Nephron (organoid): Measurements from ENCODE around the gene KBTBD7.

Experiments
- H3K27ac Mint-ChIP-seq, 3 experiments: 2 replicates each; pipeline ENCODE4 v1.8.0; 2020; ENCODE audit warnings: mixed read lengths in 3 of 3, mild to moderate bottlenecking in 2 of 3, moderate library complexity in 1 of 3
- H3K27me3 Mint-ChIP-seq: 2 replicates; pipeline ENCODE4 v1.8.0; 2021; ENCODE audit warnings: low read depth, mild to moderate bottlenecking, moderate library complexity, mixed read lengths
- H3K36me3 Mint-ChIP-seq: 2 replicates; pipeline ENCODE4 v1.8.0; 2020; ENCODE audit warnings: low read depth, mixed read lengths
- H3K4me1 Mint-ChIP-seq: 2 replicates; pipeline ENCODE4 v1.8.0; 2020; ENCODE audit warnings: mixed read lengths
- H3K4me3 Mint-ChIP-seq, 3 experiments: 2 replicates each; pipeline ENCODE4 v1.8.0; 2020; ENCODE audit warnings: mild to moderate bottlenecking in 3 of 3, mixed read lengths in 3 of 3, moderate library complexity in 2 of 3
- H3K9me3 Mint-ChIP-seq: 2 replicates; pipeline ENCODE4 v1.8.0; 2020; ENCODE audit warnings: mixed read lengths
- CTCF ChIP-seq, 3 experiments: fragments of 200-600 bp; sonication (generic); IDR thresholded peaks; one replicate each; pipeline ENCODE4 v1.5.0; 2021; ENCODE audit warnings: antibody characterized with exemption in 3 of 3; ENCODE audit not compliant: unreplicated experiment in 3 of 3

KBTBD7 gene

GRCh38 chr13:41154042-41154441 is 40.3 kb downstream of the KBTBD7 start:
- Mint-ChIP-seq H3K4me3 (no peak overlapping the region), H3K4me1 (no peaks in the 10 kb centered on the region), H3K27ac (no peak overlapping the region)

GRCh38 chr13:41152005-41152404 is 42.4 kb downstream of the KBTBD7 start:
- Mint-ChIP-seq H3K36me3 (peaks cover 47% of the 10 kb centered on the region), H3K9me3 (peaks cover 56% of the 10 kb centered on the region), H3K27me3 (peaks cover 8% of the 10 kb centered on the region), H3K4me1 (no peaks in the 10 kb centered on the region), H3K27ac (no peak overlapping the region), H3K4me3 (no peak overlapping the region)
- TF ChIP-seq CTCF (IDR thresholded peaks at IDR 0.05; ENCODE audit: unreplicated experiment in 3 of 3), result no peak

More at GRCh38 chr13:41154042-41154441, 40.3 kb downstream of the KBTBD7 start:
- Mint-ChIP-seq H3K36me3 (peaks cover 30% of the 10 kb centered on the region), H3K27me3 (peaks cover 5% of the 10 kb centered on the region), H3K9me3 (peaks cover 39% of the 10 kb centered on the region)
- no peak for TF ChIP-seq CTCF (IDR thresholded peaks at IDR 0.05; ENCODE audit: unreplicated experiment in 3 of 3)

GRCh38 chr13:41150058-41150457 is 44.3 kb downstream of the KBTBD7 start:
- H3K9me3 Mint-ChIP-seq, result peaks cover 59% of the 10 kb centered on the region
- no peak for TF ChIP-seq CTCF (IDR thresholded peaks at IDR 0.05; ENCODE audit: unreplicated experiment in 3 of 3)
- no peak overlapping the region for H3K27ac Mint-ChIP-seq
- H3K36me3 Mint-ChIP-seq, result peaks cover 56% of the 10 kb centered on the region
- no peaks in the 10 kb centered on the region for H3K4me1 Mint-ChIP-seq
- H3K4me3 Mint-ChIP-seq, result no peak overlapping the region
- peaks cover 8% of the 10 kb centered on the region for H3K27me3 Mint-ChIP-seq

GRCh38 chr13:41148419-41149283 is 45.7 kb downstream of the KBTBD7 start:
- peaks cover 59% of the 10 kb centered on the region for H3K9me3 Mint-ChIP-seq
- H3K27ac Mint-ChIP-seq, result no peak overlapping the region
- no peak for TF ChIP-seq CTCF (IDR thresholded peaks at IDR 0.05; ENCODE audit: unreplicated experiment in 3 of 3)
- peaks cover 56% of the 10 kb centered on the region for H3K36me3 Mint-ChIP-seq
- no peak overlapping the region for H3K4me3 Mint-ChIP-seq
- H3K4me1 Mint-ChIP-seq, result no peaks in the 10 kb centered on the region
- H3K27me3 Mint-ChIP-seq, result peaks cover 8% of the 10 kb centered on the region

GRCh38 chr13:41145136-41145908 is 49.0 kb downstream of the KBTBD7 start:
- TF ChIP-seq CTCF (IDR thresholded peaks at IDR 0.05; ENCODE audit: unreplicated experiment in 3 of 3), result no peak
- peaks cover 8% of the 10 kb centered on the region for H3K27me3 Mint-ChIP-seq
- no peaks in the 10 kb centered on the region for H3K4me1 Mint-ChIP-seq
- H3K36me3 Mint-ChIP-seq, result peaks cover 40% of the 10 kb centered on the region
- H3K9me3 Mint-ChIP-seq, result peaks cover 33% of the 10 kb centered on the region
- no peak overlapping the region for H3K4me3 Mint-ChIP-seq
- H3K27ac Mint-ChIP-seq, result no peak overlapping the region
